ENCODE measurements around the gene MAP7D1.

- TF ChIP-seq ETS1 (CRISPR knock-in tag; IDR thresholded peaks at IDR 0.05) (no peak), GABPA (IDR thresholded peaks at IDR 0.05; ENCODE audit: low read depth, low read length) (no peak), GABPA (CRISPR knock-in tag; IDR thresholded peaks at IDR 0.05; ENCODE audit: low read depth) (no peak), CTCF (CRISPR knock-in tag; IDR thresholded peaks at IDR 0.05) (no peak), MYNN (CRISPR knock-in tag; IDR thresholded peaks at IDR 0.05; ENCODE audit: low read depth) (no peak), RAD21 (CRISPR knock-in tag; IDR thresholded peaks at IDR 0.05) (no peak), ZFP62 (CRISPR knock-in tag; IDR thresholded peaks at IDR 0.05) (no peak), ZNF275 (CRISPR knock-in tag; IDR thresholded peaks at IDR 0.05; ENCODE audit: borderline replicate concordance) (no peak), HDAC1 (CRISPR knock-in tag; IDR thresholded peaks at IDR 0.05) (no peak)
Observed at GRCh38 chr1:36151134-36151844, 4.7 kb upstream of the MAP7D1 start.
